K562 (cell line): ENCODE measurements around the gene AUNIP. TPM values are rescaled to one million over a fixed set of nuclear protein-coding genes. Genes with fewer than 3 reads are reported as not detected.
A peak's percentile ranks its signal among the peaks of the same experiment; 100 is the strongest.

Experiments
- CEBPB ChIP-seq: fragments of 450-650 bp; IDR thresholded peaks from 2 replicates; pipeline ENCODE4 v1.6.1; 2016; ENCODE audit warnings: missing genetic modification characterization, missing compliant biosample characterization
- FOXM1 ChIP-seq, 2 experiments: fragments of 450-650 bp in 1 of 2; sonication (generic) in 1 of 2; formaldehyde crosslinking in 1 of 2; IDR thresholded peaks; 2 replicates each; pipeline versions ENCODE4 v1.6.1 to v1.9.0; 2017 to 2022; ENCODE audit warnings: low read depth in 2 of 2, mild to moderate bottlenecking in 2 of 2, missing genetic modification reagents in 1 of 2, moderate library complexity in 1 of 2
- GTF2F1 ChIP-seq: IDR thresholded peaks from 2 replicates; pipeline ENCODE4 v1.6.1; 2011; ENCODE audit warnings: low read depth, low read length, improper control_type of control experiment
- MTA3 ChIP-seq: fragments of 450-650 bp; formaldehyde crosslinking; IDR thresholded peaks from 2 replicates; pipeline ENCODE4 v1.6.1; 2017; ENCODE audit warnings: mild to moderate bottlenecking, borderline replicate concordance
- POLR2A ChIP-seq: fragments of 450-650 bp; conservative IDR thresholded peaks from 2 replicates; pipeline ENCODE4 v1.6.1; 2016
- POLR3A ChIP-seq: IDR thresholded peaks from 2 replicates; pipeline ENCODE4 v1.6.1; 2011; ENCODE audit warnings: borderline replicate concordance, mild to moderate bottlenecking, moderate library complexity; ENCODE audit not compliant: insufficient read length, insufficient read depth; ENCODE audit errors: extremely low read depth
- POLR3G ChIP-seq: IDR thresholded peaks from 2 replicates; pipeline ENCODE4 v1.6.1; 2011; ENCODE audit not compliant: insufficient read length, insufficient replicate concordance; ENCODE audit errors: extremely low read depth
- PREB ChIP-seq: sonication (generic); formaldehyde crosslinking; IDR thresholded peaks from 2 replicates; pipeline ENCODE4 v1.8.1; 2023; ENCODE audit warnings: mild to moderate bottlenecking, missing genetic modification reagents
- THRB ChIP-seq: fragments of 450-650 bp; formaldehyde crosslinking; conservative IDR thresholded peaks from 2 replicates; pipeline ENCODE4 v1.4.0; 2022; ENCODE audit warnings: mild to moderate bottlenecking, missing genetic modification characterization
- TOE1 ChIP-seq, 2 experiments: fragments of 450-650 bp in 1 of 2; sonication (generic) in 1 of 2; formaldehyde crosslinking in 1 of 2; IDR thresholded peaks; 2 replicates each; pipeline versions ENCODE4 v1.7.1 to v1.8.0; 2016 to 2022; ENCODE audit warnings: borderline replicate concordance in 2 of 2, mild to moderate bottlenecking in 2 of 2, antibody characterized with exemption in 1 of 2, inconsistent platforms in 1 of 2, low read depth in 1 of 2, missing genetic modification reagents in 1 of 2, moderate library complexity in 1 of 2
- ZBTB40 ChIP-seq, 2 experiments: fragments of 450-650 bp in 1 of 2; sonication (generic) in 1 of 2; formaldehyde crosslinking in 1 of 2; IDR thresholded peaks; 2 replicates each; pipeline versions ENCODE4 v1.7.1 to v1.9.0; 2016 to 2022; ENCODE audit warnings: inconsistent platforms in 1 of 2, mild to moderate bottlenecking in 1 of 2, missing genetic modification reagents in 1 of 2
- ZNF184 ChIP-seq: sonication (generic); formaldehyde crosslinking; IDR thresholded peaks from 2 replicates; pipeline ENCODE4 v1.5.0; 2020; ENCODE audit warnings: missing genetic modification reagents
- ZNF695 ChIP-seq: fragments of 450-650 bp; formaldehyde crosslinking; IDR thresholded peaks from 2 replicates; pipeline ENCODE4 v1.4.0; 2020; ENCODE audit warnings: mild to moderate bottlenecking, moderate library complexity
- polyA plus RNA-seq, 8 experiments: library from polyadenylated mRNA; depleted of rRNA in 4 of 8; stranded (reverse) in 5 of 8; unstranded in 3 of 8; fragments of >200 nt; fragmentation: Nextera tagmentation in 2 of 8; fragmentation: Illumina TruSeq in 1 of 8; extraction: Ambion mirVana in 2 of 8; extraction: Trizol in 1 of 8; gene quantifications; 2 replicates each; pipeline versions ENCODE4 v1.2.1 to v1.2.3, GENCODE V29; 2011 to 2014; ENCODE audit warnings: inconsistent platforms in 1 of 8, missing spikeins in 1 of 8
- total RNA-seq, 7 experiments: library from RNA; depleted of rRNA in 6 of 7; stranded (reverse); fragments of >200 nt in 6 of 7; fragmentation: Illumina TruSeq in 2 of 7; extraction: Trizol in 2 of 7; gene quantifications; 2 replicates each; pipeline versions ENCODE4 v1.2.1 to v1.2.3, GENCODE V29; 2011 to 2021; ENCODE audit warnings: low replicate concordance in 1 of 7

The AUNIP gene
- total and polyA plus RNA-seq, 9 of the 15 experiments (the other 6 are each of a cell fraction or from before 2014, with no cell fraction given): 12.1 to 53.8 (median 47.1) TPM

- no peak for TF ChIP-seq ZBTB40 (IDR thresholded peaks at IDR 0.05)
- TF ChIP-seq ZBTB40 (CRISPR knock-in tag; IDR thresholded peaks at IDR 0.05): no peak
- TF ChIP-seq POLR3G: no peak
- no peak for TF ChIP-seq THRB (CRISPR knock-in tag)
- TF ChIP-seq GTF2F1: peak; percentile 92
- TF ChIP-seq FOXM1 (IDR thresholded peaks at IDR 0.05; ENCODE audit: low read depth): 0 out of 2 replicates have a peak, but pooled peaks have one; percentile 37
- TF ChIP-seq FOXM1 (CRISPR knock-in tag; IDR thresholded peaks at IDR 0.05; ENCODE audit: low read depth): peak; percentile 91
- TF ChIP-seq POLR2A: peak; percentile 97
- no peak for TF ChIP-seq ZNF184
- no peak for TF ChIP-seq ZNF695
- TF ChIP-seq TOE1 (IDR thresholded peaks at IDR 0.05; ENCODE audit: borderline replicate concordance): peak; percentile 98
- TF ChIP-seq TOE1 (CRISPR knock-in tag; IDR thresholded peaks at IDR 0.05; ENCODE audit: borderline replicate concordance, low read depth): no peak
- TF ChIP-seq CEBPB (tag): no peak
- peak; percentile 40; the same call in 1 of the 2 replicates for TF ChIP-seq MTA3
- TF ChIP-seq POLR3A: no peak
- TF ChIP-seq PREB (CRISPR knock-in tag): no peak
Observed at GRCh38 chr1:25905680-25906643, 46.7 kb upstream of the AUNIP start, which contains the start of gene STMN1 (continued).
